HG02763 (cell line): ENCODE data around the gene KIF18A.

Experiments used
- ATAC-seq: cut with Tn5 transposase; IDR thresholded peaks from one replicate; pipeline ENCODE4 v1.9.1; 2021; ENCODE audit warnings: mild to moderate bottlenecking, moderate library complexity; ENCODE audit not compliant: unreplicated experiment

The KIF18A gene

DNA sequence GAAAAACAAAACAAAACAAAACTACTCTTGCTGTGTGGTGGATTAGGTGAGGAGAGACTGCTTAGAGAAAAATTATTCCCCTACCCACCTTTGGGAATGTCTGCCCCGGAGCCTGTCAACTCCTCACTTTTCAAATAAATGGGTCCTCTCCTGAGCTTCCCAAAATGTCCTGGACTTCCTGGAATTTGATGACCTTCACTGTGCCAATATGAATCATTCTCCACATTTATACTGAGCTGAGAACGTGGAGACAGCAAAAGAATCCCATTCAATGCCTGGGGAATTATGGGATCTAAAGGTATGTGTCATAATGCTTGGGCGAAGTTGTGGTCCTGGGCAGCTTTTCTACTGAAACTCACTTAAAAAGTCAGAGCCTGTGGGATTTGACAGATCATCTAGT, 136.8 kb downstream of the KIF18A start:
- ATAC-seq: no peak
